ENCODE results near the gene PI4K2B. TPM values are rescaled to one million over a fixed set of nuclear protein-coding genes. Genes with fewer than 3 reads are reported as not detected.

The PI4K2B gene
- total RNA-seq, 1 experiment from 2014 or later = 10.3 TPM

- Histone ChIP-seq H3K4me1 (ENCODE audit: insufficient read depth, low read length) (no peaks in the 10 kb centered on the region), H3K27me3 (ENCODE audit: insufficient read depth, low read length) (no peaks in the 10 kb centered on the region), H3K56ac (ENCODE audit: insufficient read length, low read depth, low read length) (no peak overlapping the region), H4K20me1 (ENCODE audit: control insufficient read depth, insufficient read depth, insufficient read length) (no peaks in the 10 kb centered on the region), H2BK20ac (ENCODE audit: low read depth, low read length, poor library complexity, severe bottlenecking) (no peak overlapping the region), H3K18ac (ENCODE audit: insufficient read length, low read depth, low read length) (no peak overlapping the region), H2AFZ (ENCODE audit: low read length) (no peak overlapping the region), H3K23me2 (ENCODE audit: insufficient read length, low read depth, low read length, poor library complexity, severe bottlenecking) (no peaks in the 10 kb centered on the region), H2AK5ac (ENCODE audit: insufficient read length, low read length) (no peak overlapping the region), H3K9ac (ENCODE audit: extremely low read depth, insufficient read length, low read length) (no peak overlapping the region), H4K91ac (ENCODE audit: insufficient read length, low read depth, low read length) (no peak overlapping the region), H3T11ph (ENCODE audit: low read length) (no peak overlapping the region), H3K14ac (ENCODE audit: insufficient read depth, low read length) (no peak overlapping the region), H2BK12ac (ENCODE audit: insufficient read length, low read depth, low read length) (no peak overlapping the region), H2BK15ac (ENCODE audit: low read depth, low read length) (no peak overlapping the region), H2BK120ac (ENCODE audit: low read depth, low read length, poor library complexity, severe bottlenecking) (no peak overlapping the region), H2BK5ac (ENCODE audit: insufficient read length, low read length) (no peak overlapping the region), H3K79me1 (ENCODE audit: insufficient read depth, low read depth, low read length, poor library complexity, severe bottlenecking) (no peaks in the 10 kb centered on the region), H4K5ac (ENCODE audit: insufficient read length, low read depth, low read length) (no peak overlapping the region), H4K8ac (replicated peaks; ENCODE audit: insufficient read length, low read depth, low read length) (no peak overlapping the region), H3K27ac (ENCODE audit: insufficient read length, low read depth, low read length) (no peak overlapping the region), H3K23ac (ENCODE audit: insufficient read length, low read depth, low read length) (no peak overlapping the region), H3K4me2 (ENCODE audit: insufficient read depth, insufficient read length, low read length) (no peak overlapping the region), H3K9me3 (ENCODE audit: control insufficient read depth, low read depth, low read length) (no peaks in the 10 kb centered on the region), H3K79me2 (ENCODE audit: insufficient read depth, low read length) (no peaks in the 10 kb centered on the region), H3K4ac (ENCODE audit: low read depth, low read length) (no peak overlapping the region)
- Mint-ChIP-seq H3K36me3 (ENCODE audit: insufficient read depth in 1 of 3, low read depth in 3 of 3) (peaks cover 6 to 13% (median 12%) of the 10 kb centered on the region in 3 experiments), H3K4me3 (no peak overlapping the region), H3K27ac (peak overlapping the region in 1 of 3 experiments; percentile 11; a peak in 1 of 7 replicates), H3K27me3 (ENCODE audit: low read depth) (no peaks in the 10 kb centered on the region), H3K9me3 (no peaks in the 10 kb centered on the region), H3K4me1 (no peaks in the 10 kb centered on the region)
- no CpG with 5 or more reads among the region's 3 CpGs for WGBS (ENCODE audit: extremely low coverage, insufficient read length, low lambda C conversion rate)
- no peak for TF ChIP-seq CTCF (conservative IDR thresholded peaks at IDR 0.05)
- DNase-seq = no peak
These were observed 38.0 kb downstream of the PI4K2B start for GRCh38 chr4:25271866-25272265.

Data from H9 (cell line).